Cardiac muscle cell (in vitro differentiated cells and primary cell): ENCODE measurements around the gene BACE1. TPM values are rescaled to one million over a fixed set of nuclear protein-coding genes. Genes with fewer than 3 reads are reported as not detected.

Experiments
- DNase-seq, 2 donors: peaks; one replicate each; pipeline versions ENCODE4 v3.0.0 to v3.0.0-alpha.2; 2010 to 2017; ENCODE audit warnings: low read depth in 1 of 2, low spot score in 1 of 2
- H3K27ac ChIP-seq: fragments of 200-600 bp; sonication (generic); 2 replicates; pipeline ENCODE4 v1.5.1; 2016
- H3K27me3 ChIP-seq: fragments of 200-600 bp; sonication (generic); 2 replicates; pipeline ENCODE4 v1.6.0; 2016; ENCODE audit warnings: control low read depth
- H3K36me3 ChIP-seq: fragments of 200-600 bp; sonication (generic); 2 replicates; pipeline ENCODE4 v1.5.1; 2016; ENCODE audit warnings: control low read depth
- H3K4me1 ChIP-seq: fragments of 200-600 bp; sonication (generic); 2 replicates; pipeline ENCODE4 v1.8.1; 2017; ENCODE audit warnings: low read depth, mild to moderate bottlenecking, mixed run types
- H3K4me3 ChIP-seq: fragments of 200-600 bp; sonication (generic); 2 replicates; pipeline ENCODE4 v1.5.1; 2016; ENCODE audit warnings: mild to moderate bottlenecking
- H3K9me3 ChIP-seq: fragments of 200-600 bp; sonication (generic); 2 replicates; pipeline ENCODE4 v1.5.1; 2017; ENCODE audit warnings: low read depth, mild to moderate bottlenecking, control low read depth
- polyA plus RNA-seq: library from polyadenylated mRNA; unstranded; fragments of >200 nt; fragmentation: Nextera tagmentation; extraction: Ambion mirVana; gene quantifications from 2 replicates; pipeline ENCODE4 v1.2.1, GENCODE V29; 2016
- total RNA-seq: library from RNA; depleted of rRNA; stranded (reverse); fragments of >200 nt; gene quantifications from 2 replicates; pipeline ENCODE4 v1.2.3, GENCODE V29; 2016
- TF ChIP-seq, protein P1 (sequence below): IDR thresholded peaks from 2 replicates; pipeline ENCODE4 v1.5.1; 2012; ENCODE audit warnings: low read depth, mild to moderate bottlenecking, low read length

The BACE1 gene
- total and polyA plus RNA-seq, 2 experiments from 2014 or later, result 9.8 to 25.3 TPM

DNA sequence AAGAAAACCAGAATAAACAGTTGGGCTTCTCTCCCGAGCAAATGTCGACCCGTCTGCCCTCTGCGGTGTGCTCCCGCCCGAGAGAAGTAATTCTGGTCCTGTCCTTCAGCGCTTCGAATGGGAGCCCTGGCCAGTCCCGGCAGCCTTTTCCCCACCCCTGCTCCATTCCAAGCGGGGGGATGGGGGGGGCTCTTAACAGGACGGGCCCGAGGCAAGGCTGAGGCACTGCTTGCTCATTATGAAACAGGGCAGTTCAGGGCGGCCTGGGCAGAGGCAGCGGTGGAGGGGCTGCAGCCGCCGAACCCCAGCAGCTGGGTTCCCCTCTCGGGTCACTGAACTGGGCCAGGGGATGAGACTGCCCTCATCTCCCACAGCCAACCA lies 15.8 kb downstream of the BACE1 start:
- TF ChIP-seq, protein P1, sequence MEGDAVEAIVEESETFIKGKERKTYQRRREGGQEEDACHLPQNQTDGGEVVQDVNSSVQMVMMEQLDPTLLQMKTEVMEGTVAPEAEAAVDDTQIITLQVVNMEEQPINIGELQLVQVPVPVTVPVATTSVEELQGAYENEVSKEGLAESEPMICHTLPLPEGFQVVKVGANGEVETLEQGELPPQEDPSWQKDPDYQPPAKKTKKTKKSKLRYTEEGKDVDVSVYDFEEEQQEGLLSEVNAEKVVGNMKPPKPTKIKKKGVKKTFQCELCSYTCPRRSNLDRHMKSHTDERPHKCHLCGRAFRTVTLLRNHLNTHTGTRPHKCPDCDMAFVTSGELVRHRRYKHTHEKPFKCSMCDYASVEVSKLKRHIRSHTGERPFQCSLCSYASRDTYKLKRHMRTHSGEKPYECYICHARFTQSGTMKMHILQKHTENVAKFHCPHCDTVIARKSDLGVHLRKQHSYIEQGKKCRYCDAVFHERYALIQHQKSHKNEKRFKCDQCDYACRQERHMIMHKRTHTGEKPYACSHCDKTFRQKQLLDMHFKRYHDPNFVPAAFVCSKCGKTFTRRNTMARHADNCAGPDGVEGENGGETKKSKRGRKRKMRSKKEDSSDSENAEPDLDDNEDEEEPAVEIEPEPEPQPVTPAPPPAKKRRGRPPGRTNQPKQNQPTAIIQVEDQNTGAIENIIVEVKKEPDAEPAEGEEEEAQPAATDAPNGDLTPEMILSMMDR, result no peak
- Histone ChIP-seq H3K27ac (peak overlapping the region; percentile 73), H3K4me1 (peaks cover 44% of the 10 kb centered on the region), H3K4me3 (no peak overlapping the region), H3K27me3 (no peaks in the 10 kb centered on the region), H3K36me3 (no peaks in the 10 kb centered on the region), H3K9me3 (no peaks in the 10 kb centered on the region)
- peak; percentile 51 to 63 for DNase-seq

DNA sequence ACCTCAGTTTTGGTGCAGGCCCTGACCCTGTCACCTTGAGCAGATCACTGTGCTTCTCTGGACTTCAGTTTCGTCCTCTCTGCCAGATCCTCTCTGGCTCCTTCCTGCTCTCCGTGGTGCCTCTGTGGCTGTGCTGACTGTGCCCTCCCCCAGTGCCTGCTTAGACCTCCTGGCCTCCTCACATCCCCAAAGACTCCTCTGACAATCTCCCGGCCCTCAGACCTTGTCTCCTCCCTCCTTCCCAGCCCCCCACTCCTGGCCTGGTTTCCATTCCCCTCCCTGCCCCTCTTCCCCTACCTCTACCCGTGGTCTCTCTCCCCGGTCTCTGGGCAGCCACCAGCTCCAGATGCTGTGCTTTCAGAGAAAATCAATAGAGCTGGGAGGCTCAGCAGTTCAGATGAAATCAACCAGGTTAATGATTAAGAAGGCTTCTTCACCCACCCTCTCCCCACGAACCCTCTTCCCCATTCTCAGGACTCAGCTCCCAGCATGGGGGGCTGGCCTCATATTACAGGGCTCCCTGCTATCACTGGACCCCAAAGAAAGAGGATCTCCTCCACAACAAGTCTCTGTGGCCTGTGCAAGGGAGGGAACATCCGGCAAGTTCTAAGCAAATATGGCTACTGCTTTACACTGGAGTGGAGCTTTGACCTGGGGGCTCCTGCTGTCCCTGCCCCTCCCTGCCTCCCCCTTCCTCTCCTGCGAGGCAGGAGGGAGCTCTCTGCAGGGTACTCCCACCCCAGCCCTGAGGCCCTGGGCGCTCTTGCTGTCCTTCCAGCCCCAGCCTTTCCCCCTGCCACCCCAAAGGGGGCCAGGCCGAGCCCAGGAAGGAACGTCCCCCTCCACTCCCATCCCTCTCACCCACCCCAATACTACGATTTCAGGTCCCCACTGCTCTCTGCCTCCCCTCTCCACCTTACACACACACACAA lies 16.4 kb downstream of the BACE1 start:
- TF ChIP-seq, protein P1, result no peak
- Histone ChIP-seq H3K9me3 (no peaks in the 10 kb centered on the region), H3K4me1 (peaks cover 39% of the 10 kb centered on the region), H3K27me3 (no peaks in the 10 kb centered on the region), H3K36me3 (no peaks in the 10 kb centered on the region), H3K27ac (peak overlapping the region; percentile 73), H3K4me3 (no peak overlapping the region)
- DNase-seq, result no peak

DNA sequence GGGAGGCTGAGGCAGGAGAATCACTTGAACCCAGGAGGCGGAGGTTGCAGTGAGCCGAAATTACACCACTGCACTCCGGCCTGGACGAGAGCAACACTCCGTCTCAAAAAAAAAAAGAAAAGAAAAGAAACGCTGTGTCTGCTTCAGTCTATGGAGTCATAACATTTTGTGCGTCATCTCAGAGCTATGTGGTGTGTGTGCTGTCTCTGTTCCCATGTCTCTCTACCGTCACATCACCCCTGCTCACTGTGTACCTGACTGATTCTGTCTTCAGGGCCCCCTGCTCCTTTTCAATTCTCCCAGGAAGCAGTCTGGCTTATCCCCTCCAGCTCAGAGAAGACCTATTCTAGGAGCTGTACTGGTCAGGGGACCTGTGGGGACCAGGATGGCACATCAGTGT lies 17.9 kb downstream of the BACE1 start:
- TF ChIP-seq, protein P1, result no peak
- H3K36me3 ChIP-seq, result peaks cover under 1% of the 10 kb centered on the region
- no peaks in the 10 kb centered on the region for H3K27me3 ChIP-seq
- no peak for DNase-seq
- H3K9me3 ChIP-seq, result no peaks in the 10 kb centered on the region
- H3K4me3 ChIP-seq, result no peak overlapping the region
- H3K27ac ChIP-seq, result no peak overlapping the region
- peaks cover 25% of the 10 kb centered on the region for H3K4me1 ChIP-seq

DNA sequence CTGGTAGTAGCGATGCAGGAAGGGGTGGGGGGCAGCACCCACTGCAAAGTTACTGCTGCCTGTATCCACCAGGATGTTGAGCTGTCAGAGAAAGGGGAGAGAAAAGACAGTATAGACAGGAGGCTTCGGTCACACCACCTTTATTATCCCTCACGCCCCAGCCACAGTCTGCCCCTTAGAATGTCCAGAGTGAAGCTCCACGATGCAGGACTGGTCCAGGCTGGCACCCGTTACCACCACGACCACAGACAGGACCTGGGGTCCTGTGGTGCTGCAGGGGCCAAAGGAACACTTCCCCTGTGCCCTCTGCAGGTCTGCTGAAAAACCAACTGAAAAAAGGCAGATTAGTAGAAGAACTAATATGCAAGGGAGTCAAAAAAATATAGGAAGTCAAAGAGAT lies 19.2 kb downstream of the BACE1 start:
- H3K4me1 ChIP-seq, result peaks cover 24% of the 10 kb centered on the region
- H3K36me3 ChIP-seq, result peaks cover 5% of the 10 kb centered on the region
- H3K27ac ChIP-seq, result no peak overlapping the region
- no peaks in the 10 kb centered on the region for H3K9me3 ChIP-seq
- no peaks in the 10 kb centered on the region for H3K27me3 ChIP-seq
- H3K4me3 ChIP-seq, result no peak overlapping the region
- no peak for DNase-seq
- TF ChIP-seq, protein P1, result no peak

DNA sequence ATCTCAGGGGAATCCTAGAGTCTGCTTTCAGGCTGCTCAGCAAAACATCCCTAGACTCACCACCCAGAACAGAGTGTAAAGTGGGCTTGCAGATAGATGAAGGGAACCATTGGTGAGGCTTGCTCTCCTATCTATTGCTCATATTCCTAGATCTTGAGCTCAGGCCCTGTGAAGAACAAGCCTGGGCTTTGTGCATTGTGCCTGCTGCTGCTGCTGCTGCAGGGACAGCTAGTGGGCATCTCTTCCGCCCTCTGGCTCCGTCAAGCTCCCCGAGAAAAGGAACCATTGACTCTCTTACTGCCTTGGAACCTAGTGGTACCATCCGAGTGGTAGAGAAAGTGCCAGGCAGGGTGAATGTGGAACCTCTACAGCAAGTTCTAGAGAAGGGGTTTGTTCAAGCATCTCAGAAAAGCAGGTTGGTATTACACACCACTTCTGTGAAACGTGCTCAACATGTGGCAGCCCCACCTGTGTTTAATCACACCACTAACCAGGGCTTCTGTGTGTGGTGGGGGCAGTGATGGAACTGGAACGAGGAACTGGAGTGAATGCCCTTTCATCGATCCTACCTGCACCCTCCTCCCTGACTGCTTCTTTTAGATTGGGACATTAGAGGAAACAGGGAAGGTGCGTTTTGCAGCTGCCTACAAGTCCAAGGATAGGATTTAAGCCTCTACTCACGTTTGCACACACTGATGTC lies 20.5 kb downstream of the BACE1 start:
- TF ChIP-seq, protein P1, result no peak
- DNase-seq, result no peak

More for the DNA sequence above, 20.5 kb downstream of the BACE1 start:
- no peak overlapping the region for H3K4me3 ChIP-seq
- H3K4me1 ChIP-seq, result peaks cover 21% of the 10 kb centered on the region
- H3K27me3 ChIP-seq, result no peaks in the 10 kb centered on the region
- H3K27ac ChIP-seq, result no peak overlapping the region
- peaks cover 12% of the 10 kb centered on the region for H3K36me3 ChIP-seq
- H3K9me3 ChIP-seq, result no peaks in the 10 kb centered on the region
